CD4-positive, alpha-beta T cell (primary cell): ENCODE results near the gene ZNF74. TPM values are rescaled to one million over a fixed set of nuclear protein-coding genes. Genes with fewer than 3 reads are reported as not detected.

Experiments
- ATAC-seq: fragments of 200-7000 bp; cut with Tn5 transposase; one replicate; pipeline ENCODE4 v1.10.0; 2022; ENCODE audit warnings: mild to moderate bottlenecking; ENCODE audit not compliant: poor library complexity
- CTCF ChIA-PET: fragments of 350-600 bp; sonication (Branson Sonifier 250); formaldehyde crosslinking; loops from one replicate; lab custom pipeline; 2021; ENCODE audit warnings: antibody characterized with exemption, inconsistent platforms; lab: Charles Lee
- POLR2A ChIA-PET: fragments of 350-600 bp; sonication (Branson Sonifier 250); formaldehyde crosslinking; loops from one replicate; lab custom pipeline; 2021; ENCODE audit warnings: antibody characterized with exemption, inconsistent platforms; lab: Charles Lee
- DNase-seq, 14 experiments: peaks; one replicate each; pipeline ENCODE4 v3.0.0-alpha.2; 2013 to 2020; ENCODE audit warnings: mixed read lengths in 2 of 14
- H3K27ac ChIP-seq, 2 donors: one replicate each; pipeline versions ENCODE4 v1.5.1 to v1.7.0; 2013; ENCODE audit warnings: low read length in 2 of 2, low read depth in 1 of 2, mild to moderate bottlenecking in 1 of 2
- H3K27me3 ChIP-seq, 2 experiments: 1 replicate in 1 of 2; 2 replicates in 1 of 2; pipeline versions ENCODE4 v1.6.1 to v1.7.0; 2013; ENCODE audit warnings: low read length in 2 of 2, control low read depth in 1 of 2, mild to moderate bottlenecking in 1 of 2, moderate library complexity in 1 of 2; ENCODE audit not compliant: insufficient read depth in 2 of 2, control insufficient read depth in 1 of 2
- H3K36me3 ChIP-seq: one replicate; pipeline ENCODE4 v1.6.1; 2013; ENCODE audit warnings: low read length, control low read depth; ENCODE audit not compliant: insufficient read depth
- H3K4me1 ChIP-seq: one replicate; pipeline ENCODE4 v1.6.1; 2013; ENCODE audit warnings: low read length, control low read depth; ENCODE audit not compliant: insufficient read depth
- H3K4me3 ChIP-seq: one replicate; pipeline ENCODE4 v1.5.1; 2013; ENCODE audit warnings: mild to moderate bottlenecking, low read length, moderate library complexity
- H3K9me3 ChIP-seq, 2 experiments: 1 replicate in 1 of 2; 2 replicates in 1 of 2; pipeline versions ENCODE4 v1.6.1 to v1.7.0; 2013; ENCODE audit warnings: low read length in 2 of 2, mild to moderate bottlenecking in 2 of 2, control low read depth in 1 of 2, moderate library complexity in 1 of 2; ENCODE audit not compliant: control insufficient read depth in 1 of 2, insufficient read depth in 1 of 2
- H3K27ac Mint-ChIP-seq: one replicate; pipeline ENCODE4 v1.8.0; 2020; ENCODE audit warnings: mixed read lengths
- H3K27me3 Mint-ChIP-seq: one replicate; pipeline ENCODE4 v1.8.0; 2021; ENCODE audit warnings: mixed read lengths
- H3K36me3 Mint-ChIP-seq: one replicate; pipeline ENCODE4 v1.8.0; 2021; ENCODE audit warnings: low read depth, mixed read lengths
- H3K4me1 Mint-ChIP-seq: one replicate; pipeline ENCODE4 v1.8.0; 2021; ENCODE audit warnings: low read depth, mixed read lengths
- H3K4me3 Mint-ChIP-seq: one replicate; pipeline ENCODE4 v1.8.0; 2020; ENCODE audit warnings: mild to moderate bottlenecking, mixed read lengths
- H3K9me3 Mint-ChIP-seq: one replicate; pipeline ENCODE4 v1.8.0; 2020; ENCODE audit warnings: mixed read lengths
- intact Hi-C, 2 experiments: fragments of 100-400 bp; cut with DNase I in 1 of 2; cut with micrococcal nuclease in 1 of 2; formaldehyde crosslinking; loops; one replicate each; pipeline versions ENCODE4 v1.15.1 to v1.9.0; 2023 to 2025; cut with DNase I, micrococcal nuclease
- total RNA-seq, 174 experiments: library from RNA in 2 of 174; stranded (reverse) in 2 of 174; gene quantifications; one replicate each; pipeline ENCODE4 v1.2.3 and lab custom pipeline; 2021 to 2026
- TF ChIP-seq, protein P1 (sequence below): fragments of 200-600 bp; IDR thresholded peaks from one replicate; pipeline ENCODE4 v1.8.0; 2022; ENCODE audit warnings: antibody characterized with exemption, mild to moderate bottlenecking

The ZNF74 gene
- total RNA-seq, 2 experiments from 2014 or later, result 1.7 to 2.3 TPM

DNA sequence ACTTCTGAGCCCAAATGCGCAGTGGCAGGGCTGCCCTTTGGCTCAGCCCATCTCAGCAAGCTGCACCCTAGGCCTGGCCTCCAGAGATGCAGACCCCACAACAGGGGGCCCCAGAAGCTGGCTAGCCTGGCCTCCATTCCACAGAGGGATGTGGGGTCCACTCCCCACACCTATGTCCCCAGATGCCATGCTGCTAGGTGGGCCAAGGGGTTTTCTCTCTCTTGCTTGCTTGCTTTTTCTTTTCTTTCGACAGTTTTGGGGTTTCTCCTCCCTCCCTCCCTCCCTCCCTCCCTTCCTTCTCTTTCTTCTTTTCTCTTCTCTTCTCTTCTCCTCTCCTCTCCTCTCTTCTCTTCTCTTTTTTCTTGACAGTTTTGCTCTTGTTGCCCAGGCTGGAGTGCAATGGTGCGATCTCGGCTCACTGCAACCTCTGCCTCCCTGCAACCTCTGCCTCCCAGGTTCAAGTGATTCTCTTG is 34.0 kb downstream of the ZNF74 start:
- H3K4me1 Mint-ChIP-seq, result peaks cover 18% of the 10 kb centered on the region
- ChIA-PET POLR2A (interaction anchor here (6.7 kb wide), 1 partner anchor 36 kb away, joined by 67 read pairs; no protein-coding TSS in a partner anchor), CTCF (interaction anchor here (2.3 kb wide), 1 partner anchor 10 kb away, joined by 7 read pairs; no protein-coding TSS in a partner anchor)
- no peaks in the 10 kb centered on the region for H3K9me3 Mint-ChIP-seq
- intact Hi-C loops, result loop anchor here in 1 of 2 experiments (2.0 kb wide), 1 partner anchor 69 kb away; no protein-coding TSS in a partner anchor
- TF ChIP-seq, protein P1, sequence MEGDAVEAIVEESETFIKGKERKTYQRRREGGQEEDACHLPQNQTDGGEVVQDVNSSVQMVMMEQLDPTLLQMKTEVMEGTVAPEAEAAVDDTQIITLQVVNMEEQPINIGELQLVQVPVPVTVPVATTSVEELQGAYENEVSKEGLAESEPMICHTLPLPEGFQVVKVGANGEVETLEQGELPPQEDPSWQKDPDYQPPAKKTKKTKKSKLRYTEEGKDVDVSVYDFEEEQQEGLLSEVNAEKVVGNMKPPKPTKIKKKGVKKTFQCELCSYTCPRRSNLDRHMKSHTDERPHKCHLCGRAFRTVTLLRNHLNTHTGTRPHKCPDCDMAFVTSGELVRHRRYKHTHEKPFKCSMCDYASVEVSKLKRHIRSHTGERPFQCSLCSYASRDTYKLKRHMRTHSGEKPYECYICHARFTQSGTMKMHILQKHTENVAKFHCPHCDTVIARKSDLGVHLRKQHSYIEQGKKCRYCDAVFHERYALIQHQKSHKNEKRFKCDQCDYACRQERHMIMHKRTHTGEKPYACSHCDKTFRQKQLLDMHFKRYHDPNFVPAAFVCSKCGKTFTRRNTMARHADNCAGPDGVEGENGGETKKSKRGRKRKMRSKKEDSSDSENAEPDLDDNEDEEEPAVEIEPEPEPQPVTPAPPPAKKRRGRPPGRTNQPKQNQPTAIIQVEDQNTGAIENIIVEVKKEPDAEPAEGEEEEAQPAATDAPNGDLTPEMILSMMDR, result no peak
- no peak overlapping the region for H3K27ac Mint-ChIP-seq
- no peaks in the 10 kb centered on the region for H3K36me3 Mint-ChIP-seq
- H3K4me1 ChIP-seq, result peaks cover 44% of the 10 kb centered on the region
- H3K36me3 ChIP-seq, result no peaks in the 10 kb centered on the region
- peaks cover 32% of the 10 kb centered on the region for H3K27me3 Mint-ChIP-seq
- no peak overlapping the region for H3K27ac ChIP-seq
- peak overlapping the region; percentile 86 for H3K4me3 Mint-ChIP-seq
- no peak for DNase-seq
- ATAC-seq, result no peak
- peaks cover 0 to 13% of the 10 kb centered on the region in 2 experiments for H3K9me3 ChIP-seq
- H3K27me3 ChIP-seq, result peaks cover 21 to 23% of the 10 kb centered on the region in 2 experiments
- no peak overlapping the region for H3K4me3 ChIP-seq

DNA sequence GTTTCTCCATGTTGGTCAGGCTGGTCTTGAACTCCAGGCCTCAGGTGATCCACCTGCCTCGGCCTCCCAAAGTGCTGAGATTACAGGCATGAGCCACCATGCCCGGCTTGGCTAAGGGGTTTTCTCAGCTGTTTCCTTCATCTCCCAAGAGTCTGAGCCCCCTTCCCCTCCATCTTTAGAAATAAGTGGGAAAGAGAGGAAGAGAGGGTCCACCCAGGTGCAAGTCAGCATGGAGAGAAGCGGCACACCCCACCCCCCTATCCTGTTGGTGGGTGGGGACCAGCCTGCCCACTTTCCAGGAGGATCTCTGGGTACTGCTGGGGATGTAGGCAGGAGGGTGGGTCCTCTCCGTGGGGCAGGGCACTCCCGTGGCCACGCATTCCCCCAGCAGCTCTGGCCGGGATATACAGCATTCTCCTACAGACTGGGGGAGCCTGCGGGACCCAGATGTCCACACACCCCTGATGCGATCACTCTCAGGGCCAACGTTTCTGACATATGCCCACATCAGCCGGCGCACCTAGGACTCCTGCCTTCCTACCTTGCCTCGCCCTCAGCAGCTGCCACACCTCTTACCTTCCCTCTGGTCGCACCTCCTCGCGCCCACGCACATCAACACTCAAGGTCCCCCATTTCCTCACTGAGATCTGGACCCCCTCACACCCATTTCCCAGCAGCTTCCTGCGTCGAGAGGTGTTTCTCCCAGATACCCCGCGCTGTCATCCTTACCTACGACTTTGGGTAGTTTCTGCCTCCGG is 34.7 kb downstream of the ZNF74 start:
- Histone ChIP-seq H3K36me3 (no peaks in the 10 kb centered on the region), H3K27me3 (peaks cover 21 to 23% of the 10 kb centered on the region in 2 experiments), H3K27ac (no peak overlapping the region), H3K9me3 (peaks cover 0 to 13% of the 10 kb centered on the region in 2 experiments), H3K4me1 (peaks cover 44% of the 10 kb centered on the region), H3K4me3 (peak overlapping the region; percentile 78)
- Mint-ChIP-seq H3K4me3 (peak overlapping the region; percentile 86), H3K27ac (peak overlapping the region; percentile 53), H3K9me3 (no peaks in the 10 kb centered on the region), H3K27me3 (peaks cover 35% of the 10 kb centered on the region), H3K4me1 (peaks cover 14% of the 10 kb centered on the region), H3K36me3 (no peaks in the 10 kb centered on the region)
- DNase-seq, result no peak
- ATAC-seq, result no peak
- POLR2A ChIA-PET, result interaction anchor here (0.6 to 6.7 kb wide), 8 partner anchors 10 to 129 kb away, joined by 3 to 67 read pairs (median 5); partner anchors contain the start of genes KLHL22 and MED15
- TF ChIP-seq, protein P1, result no peak
- CTCF ChIA-PET, result interaction anchor here (1.2 to 2.3 kb wide), 2 partner anchors 10 to 28 kb away, joined by 5 to 7 read pairs; no protein-coding TSS in a partner anchor
- intact Hi-C loops, result loop anchor here in 1 of 2 experiments (2.0 kb wide), 1 partner anchor 68 kb away; no protein-coding TSS in a partner anchor

DNA sequence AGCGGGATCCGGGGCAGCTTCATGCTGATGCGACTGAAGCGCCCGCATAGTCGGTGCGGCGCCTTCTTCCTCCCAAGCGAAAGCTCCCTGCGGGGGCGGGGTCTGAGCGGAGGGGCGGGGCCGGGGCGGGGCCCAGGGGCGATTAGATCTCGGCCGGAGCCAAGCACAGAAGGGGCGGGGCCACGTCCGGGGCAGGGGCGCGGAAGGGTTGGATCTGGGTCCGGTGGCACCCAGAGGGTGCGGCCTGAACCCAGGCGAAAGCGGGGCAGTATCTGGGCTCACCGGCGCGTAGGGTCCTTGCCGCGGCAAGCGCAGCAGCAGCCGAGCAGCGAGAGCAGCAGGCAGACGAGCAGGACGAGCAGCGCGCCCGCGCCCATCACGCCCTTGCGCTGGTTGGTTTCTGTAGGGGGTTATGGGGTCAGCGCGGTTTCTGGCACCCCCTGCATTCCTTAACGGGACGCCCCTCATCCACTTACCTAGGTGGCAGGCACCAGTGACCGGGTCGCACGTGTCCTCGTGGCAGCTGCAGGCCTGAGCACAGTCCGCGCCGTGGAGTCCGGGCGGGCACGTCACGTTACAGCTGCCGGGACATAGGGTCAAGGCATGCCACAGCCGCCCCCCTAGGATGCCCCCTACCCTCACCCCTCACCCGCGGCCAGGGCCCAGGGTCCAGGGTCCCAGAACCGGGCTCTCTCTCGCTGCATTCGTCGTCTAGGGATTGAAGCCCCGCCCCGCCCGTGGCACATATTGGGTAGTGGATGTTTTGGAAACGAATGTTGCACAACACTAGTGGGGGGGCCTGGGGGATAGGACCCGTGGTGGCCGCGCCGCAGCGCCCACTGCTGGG is 35.5 kb downstream of the ZNF74 start:
- TF ChIP-seq, protein P1, result no peak
- Mint-ChIP-seq H3K27me3 (peaks cover 39% of the 10 kb centered on the region), H3K36me3 (no peaks in the 10 kb centered on the region), H3K27ac (peak overlapping the region; percentile 53), H3K9me3 (no peaks in the 10 kb centered on the region), H3K4me1 (peaks cover 17% of the 10 kb centered on the region), H3K4me3 (peak overlapping the region; percentile 86)
- peaks cover 0 to 13% of the 10 kb centered on the region in 2 experiments for H3K9me3 ChIP-seq
- ChIA-PET POLR2A (interaction anchor here (0.6 to 6.7 kb wide), 8 partner anchors 11 to 128 kb away, joined by 3 to 67 read pairs (median 5); partner anchors contain the start of genes KLHL22 and MED15), CTCF (interaction anchor here (1.2 to 2.3 kb wide), 2 partner anchors 11 to 27 kb away, joined by 5 to 7 read pairs; no protein-coding TSS in a partner anchor)
- no peak overlapping the region for H3K27ac ChIP-seq
- peaks cover 23 to 26% of the 10 kb centered on the region in 2 experiments for H3K27me3 ChIP-seq
- ATAC-seq, result peak; percentile 73
- no peaks in the 10 kb centered on the region for H3K36me3 ChIP-seq
- H3K4me3 ChIP-seq, result peak overlapping the region; percentile 78
- peak; percentile 64 to 95 (median 77) for DNase-seq
- peaks cover 44% of the 10 kb centered on the region for H3K4me1 ChIP-seq
- intact Hi-C loops, result loop anchor here (1.0 to 2.0 kb wide), 2 partner anchors 27 to 67 kb away; no protein-coding TSS in a partner anchor
